ENCODE results near the gene CCNI2.

CCNI2 gene

DNA sequence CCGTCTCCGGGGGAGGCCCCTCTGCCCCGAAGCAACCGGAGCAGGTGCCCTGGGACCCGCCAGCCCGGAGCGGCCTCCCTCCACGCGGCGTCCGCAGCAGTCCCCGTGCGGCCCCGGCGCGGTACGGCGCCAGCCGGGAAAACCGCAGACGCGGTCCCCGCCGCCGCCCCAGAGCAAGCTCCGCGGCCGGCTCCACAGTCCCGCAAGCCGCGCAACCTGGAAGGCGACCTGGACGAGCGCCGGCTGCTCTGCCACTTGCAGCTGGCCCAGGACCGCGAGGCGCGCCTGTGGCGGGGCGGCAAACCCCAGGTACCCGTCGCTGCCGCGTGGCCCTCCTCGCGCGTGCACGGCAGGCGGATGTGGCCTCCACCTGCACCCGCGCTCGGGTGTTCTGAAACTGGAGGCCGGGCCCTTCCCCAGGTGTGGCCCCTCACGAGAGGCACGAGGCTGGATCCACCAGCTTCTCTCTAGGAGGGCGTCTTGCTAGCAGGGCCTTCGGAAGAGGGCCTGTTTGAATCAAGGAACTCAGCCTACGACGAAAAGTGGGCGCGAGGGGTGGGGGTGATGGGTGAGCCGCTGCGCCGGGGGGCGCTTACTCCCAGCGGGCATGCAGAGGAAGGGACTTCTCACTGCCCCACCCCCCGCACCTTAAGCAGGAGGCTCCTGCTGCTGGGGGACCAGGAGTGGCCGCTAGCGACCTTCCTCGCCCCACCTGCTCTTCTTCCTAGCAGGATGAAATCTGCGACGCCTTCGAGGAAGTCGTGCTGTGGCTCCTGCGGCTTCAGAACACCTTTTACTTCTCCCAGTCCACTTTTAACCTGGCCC, 602 bp downstream of the CCNI2 start:
- intact Hi-C loops (cut with DNase I) = no loop called here
- peak in 2 of 42 donors; percentile 20 to 43 for DNase-seq

DNA sequence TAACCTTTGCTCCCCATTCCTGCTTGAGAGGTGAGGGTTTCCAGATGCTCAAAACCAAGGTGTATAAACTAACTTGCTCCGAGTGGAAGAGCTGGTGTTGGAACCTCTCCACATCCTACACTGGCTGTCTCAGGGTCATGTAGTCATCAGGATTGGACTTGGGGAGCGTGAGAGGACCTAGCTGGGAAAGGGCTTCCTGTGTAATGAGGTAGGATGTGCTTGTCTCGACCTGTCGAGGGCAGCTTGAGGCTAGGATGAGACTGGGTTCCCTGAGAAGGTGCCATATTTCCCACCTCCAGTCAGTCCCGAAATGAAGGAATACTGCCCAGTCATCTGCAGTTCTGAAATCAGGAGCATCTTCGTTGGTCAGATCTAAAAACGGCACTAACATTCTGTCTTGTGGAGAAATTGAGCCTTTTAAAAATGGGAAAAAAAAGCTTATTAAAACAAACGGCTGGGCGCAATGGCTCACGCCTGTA, 1.3 kb downstream of the CCNI2 start:
- intact Hi-C loops (cut with DNase I) = no loop called here

DNA sequence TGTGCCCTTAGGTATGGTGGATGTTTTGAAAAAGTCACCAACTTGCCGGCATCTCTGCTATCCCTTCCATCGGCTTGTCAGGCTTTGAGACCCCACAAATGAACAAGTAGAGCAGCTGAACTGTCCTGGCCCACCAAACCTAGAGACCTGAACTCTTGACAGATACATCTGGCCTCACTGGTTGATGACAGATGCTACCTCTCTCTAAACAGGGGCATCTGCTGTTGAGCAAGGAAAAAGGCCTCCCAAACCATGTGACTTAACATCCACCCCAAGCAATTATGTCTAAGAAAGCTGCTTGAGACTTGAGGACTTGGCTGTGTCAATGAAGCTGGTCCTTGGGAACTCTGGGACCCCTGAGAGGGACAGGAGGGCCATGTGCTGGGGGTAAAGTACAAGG, 2.3 kb downstream of the CCNI2 start:
- intact Hi-C loops (cut with DNase I) = no loop called here
- DNase-seq = peak in 1 of 42 donors; percentile 37

More for the DNA sequence above, 1.3 kb downstream of the CCNI2 start:
- DNase-seq = no peak

DNA sequence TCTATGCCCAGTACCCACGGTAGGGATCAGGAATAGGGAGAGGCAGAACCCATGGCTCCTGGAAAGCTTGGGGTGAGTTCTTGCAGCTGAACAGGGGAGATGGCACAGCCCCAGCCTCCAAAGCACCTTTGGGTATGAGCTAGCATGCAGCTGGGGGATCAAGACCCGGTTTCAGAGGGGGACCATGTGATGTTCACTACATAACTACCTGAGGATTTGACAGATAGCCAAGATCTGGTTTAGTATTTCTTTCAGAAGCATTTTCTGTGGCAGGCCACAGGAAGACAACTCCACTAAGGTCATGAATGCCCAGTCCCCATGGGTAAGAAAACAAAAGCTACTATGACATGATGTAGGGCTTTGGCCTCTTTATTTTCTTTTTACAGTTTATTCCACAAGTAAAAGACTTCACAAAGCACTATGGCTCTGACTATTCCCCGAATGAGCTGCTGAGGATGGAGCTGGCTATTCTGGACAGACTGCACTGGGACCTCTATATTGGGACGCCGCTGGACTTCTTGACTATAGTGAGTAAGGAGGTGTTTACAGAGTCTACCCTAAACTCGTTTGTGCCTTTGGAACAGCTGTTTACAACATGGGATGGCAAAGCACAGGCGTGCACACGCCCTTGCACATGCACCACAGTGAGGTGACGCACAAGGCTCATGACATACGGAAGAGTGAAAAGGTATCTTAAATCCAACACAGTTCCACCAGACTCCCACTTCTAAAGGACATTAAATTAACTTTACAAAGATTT, 3.4 kb downstream of the CCNI2 start:
- intact Hi-C loops (cut with DNase I) = loop anchor here (5.0 kb wide), 2 partner anchors 117 to 207 kb away; partner anchors contain the start of genes GDF9 and UQCRQ
- peak in 2 of 42 donors; percentile 8 to 36 for DNase-seq

DNA sequence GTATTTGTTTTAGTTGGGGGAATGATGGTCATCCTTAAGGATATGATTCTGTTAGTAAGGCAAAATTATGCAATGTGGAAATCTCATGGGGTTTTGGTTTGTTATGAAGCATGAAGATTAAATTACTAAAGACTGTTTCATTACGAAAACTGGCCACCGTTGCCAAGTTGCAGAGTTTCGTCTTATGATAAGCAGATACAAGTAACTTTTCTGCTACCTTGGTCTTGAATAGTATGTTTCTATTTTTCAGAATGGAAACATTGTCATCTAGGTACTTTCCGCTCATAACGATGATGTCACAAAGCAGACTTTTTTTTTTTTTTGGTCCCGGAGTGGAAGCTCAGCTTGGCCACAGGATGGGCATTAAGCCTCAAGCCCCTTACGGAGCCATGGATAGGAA, 4.2 kb downstream of the CCNI2 start:
- DNase-seq = peak in 2 of 42 donors; percentile 19 to 37
- intact Hi-C loops (cut with DNase I) = loop anchor here (5.0 kb wide), 2 partner anchors 116 to 206 kb away; partner anchors contain the start of genes GDF9 and UQCRQ

DNA sequence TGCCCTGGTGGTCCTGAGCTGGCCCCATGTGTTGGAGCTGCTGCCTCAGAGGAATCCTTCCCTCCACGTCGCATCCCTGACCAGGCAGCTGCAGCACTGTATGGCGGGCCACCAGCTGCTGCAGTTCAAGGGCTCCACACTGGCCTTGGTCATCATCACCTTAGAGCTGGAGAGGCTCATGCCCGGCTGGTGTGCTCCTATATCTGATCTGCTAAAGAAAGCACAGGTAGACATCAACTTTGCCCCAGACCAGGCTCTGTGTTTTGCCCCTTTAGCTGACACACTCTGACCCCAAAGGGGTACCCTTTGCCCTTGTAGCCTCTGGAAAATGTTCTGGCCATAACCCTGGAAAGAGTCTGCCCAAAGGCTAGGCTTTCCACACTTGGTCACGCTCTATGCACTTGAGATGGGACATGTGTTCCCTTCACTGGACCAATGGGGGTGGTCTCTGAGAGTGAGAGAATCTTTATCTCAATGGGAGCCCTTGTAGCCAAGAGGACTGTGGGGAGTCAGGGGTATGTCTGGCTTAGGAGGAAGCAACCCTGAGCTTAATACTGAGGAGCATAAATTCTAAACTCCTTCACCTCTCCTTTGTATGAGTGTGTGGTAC, 4.8 kb downstream of the CCNI2 start:
- intact Hi-C loops (cut with DNase I) = loop anchor here (5.0 kb wide), 2 partner anchors 115 to 205 kb away; partner anchors contain the start of genes GDF9 and UQCRQ
- peak in 3 of 42 donors; percentile 29 to 37 (median 34) for DNase-seq

DNA sequence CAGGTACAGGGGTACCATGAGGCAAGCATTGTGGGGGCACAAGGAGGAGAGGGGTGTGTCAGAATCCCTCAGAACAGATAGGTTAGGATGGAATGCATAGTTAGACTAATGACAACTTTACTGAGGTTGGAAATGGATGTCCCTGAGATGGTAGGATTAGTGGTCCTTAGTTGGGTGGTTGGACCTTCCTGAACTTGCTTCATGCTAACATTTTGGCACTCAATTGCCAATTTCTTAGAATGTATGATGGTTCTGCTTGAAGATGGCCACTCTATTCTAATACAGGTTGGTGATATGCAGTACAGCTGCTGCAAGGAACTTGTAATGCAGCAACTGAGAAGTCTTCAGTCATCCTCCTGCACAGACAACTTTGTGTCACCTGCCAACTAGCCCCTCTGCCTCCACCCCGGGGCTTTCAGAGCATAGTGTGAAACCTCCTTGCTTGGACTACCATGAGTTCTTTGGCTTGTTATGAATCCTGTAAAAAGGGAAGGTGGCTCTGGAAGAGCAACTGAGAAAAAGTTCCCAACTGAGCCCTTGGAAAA, 5.4 kb downstream of the CCNI2 start:
- intact Hi-C loops (cut with DNase I) = loop anchor here (5.0 kb wide), 2 partner anchors 115 to 205 kb away; partner anchors contain the start of genes GDF9 and UQCRQ

DNA sequence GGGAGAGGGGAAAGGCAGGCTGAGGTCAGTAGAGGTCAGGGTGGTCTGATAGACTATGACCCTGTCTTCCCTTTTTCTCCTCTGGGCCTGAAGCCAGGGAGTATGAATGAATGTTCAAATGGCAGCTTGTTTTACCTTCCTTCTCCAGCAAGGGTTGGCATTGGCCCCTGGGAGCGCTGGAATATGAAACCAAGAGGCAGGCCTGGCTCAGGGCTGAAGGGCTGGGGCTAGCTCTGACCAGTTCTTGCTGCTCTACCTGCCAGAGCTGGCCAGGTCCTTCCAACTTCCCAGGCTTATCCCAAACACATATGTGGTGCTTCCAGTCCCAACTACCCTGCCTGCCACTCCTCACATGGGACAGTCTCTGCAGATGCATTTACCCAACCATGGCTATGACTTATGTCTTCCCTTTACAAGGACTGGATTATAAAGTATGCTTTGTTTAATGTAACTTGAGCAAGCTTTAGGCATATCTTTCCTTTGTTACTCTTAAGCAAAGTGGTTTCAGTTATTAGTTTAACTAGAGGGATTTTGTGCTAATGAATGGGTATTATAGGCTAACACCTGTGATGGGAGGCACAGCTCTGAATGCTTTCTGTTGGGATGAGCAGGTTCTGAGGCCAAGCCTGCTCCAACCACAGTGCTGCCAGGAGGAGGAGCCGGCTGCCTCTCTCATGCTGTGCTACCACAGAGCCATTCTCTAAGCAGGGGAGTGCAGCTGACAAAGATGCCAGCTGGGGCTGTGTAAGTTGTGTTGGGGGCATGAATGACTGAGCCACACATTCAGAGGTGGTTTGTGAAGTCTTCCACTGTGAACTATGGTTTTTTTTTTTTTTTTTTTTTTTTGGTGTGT, 6.1 kb downstream of the CCNI2 start:
- peak; percentile 61 to 90 (median 80) for DNase-seq
- intact Hi-C loops (cut with DNase I) = loop anchor here (5.0 kb wide), 2 partner anchors 114 to 204 kb away; partner anchors contain the start of genes GDF9 and UQCRQ

More for the DNA sequence above, 5.4 kb downstream of the CCNI2 start:
- peak in 3 of 42 donors; percentile 8 to 15 (median 14) for DNase-seq

DNA sequence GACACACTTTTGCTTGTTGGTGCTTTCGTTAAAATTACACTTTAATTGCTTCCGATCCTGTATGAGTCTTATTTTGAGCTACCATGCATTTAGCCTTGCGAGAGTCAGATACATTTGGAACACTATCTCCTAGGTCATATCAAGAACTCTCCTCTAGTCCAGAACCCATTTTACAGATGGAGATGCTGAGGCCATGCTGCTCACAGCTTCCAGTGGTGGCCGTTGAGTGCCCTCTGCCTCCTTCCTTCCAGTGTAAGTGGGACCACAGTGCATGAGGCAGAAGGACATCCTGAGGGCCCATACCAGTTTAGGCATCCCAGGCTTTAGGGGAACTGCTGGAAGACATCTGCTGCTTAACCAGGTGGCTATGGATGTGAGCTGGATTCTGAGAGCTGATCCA, 6.9 kb downstream of the CCNI2 start:
- intact Hi-C loops (cut with DNase I) = loop anchor here (5.0 kb wide), 2 partner anchors 113 to 203 kb away; partner anchors contain the start of genes GDF9 and UQCRQ
- peak in 1 of 42 donors; percentile 41 for DNase-seq

DNA sequence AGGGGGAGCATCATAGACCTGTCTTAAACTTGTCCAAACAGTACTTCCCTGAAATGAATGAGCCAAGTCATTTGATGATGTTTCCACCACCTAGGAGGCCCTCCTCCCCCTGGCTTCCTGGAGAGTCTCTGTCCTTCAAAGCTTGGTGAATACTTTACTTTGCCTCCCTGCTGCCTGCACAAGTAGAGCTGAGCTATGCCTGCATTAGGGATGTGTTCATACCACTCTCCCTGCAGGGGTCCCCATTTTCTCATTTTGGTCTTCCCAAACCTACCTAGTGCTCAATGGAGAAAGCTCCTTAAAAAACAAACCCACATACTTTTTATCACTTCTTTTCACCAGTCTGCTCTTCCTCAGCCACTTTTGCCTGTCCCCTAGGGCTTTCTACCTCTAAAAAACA, 7.7 kb downstream of the CCNI2 start:
- intact Hi-C loops (cut with DNase I) = loop anchor here (5.0 kb wide), 2 partner anchors 112 to 202 kb away; partner anchors contain the start of genes GDF9 and UQCRQ
- DNase-seq = peak in 16 of 42 donors; percentile 22 to 76 (median 57)

DNA sequence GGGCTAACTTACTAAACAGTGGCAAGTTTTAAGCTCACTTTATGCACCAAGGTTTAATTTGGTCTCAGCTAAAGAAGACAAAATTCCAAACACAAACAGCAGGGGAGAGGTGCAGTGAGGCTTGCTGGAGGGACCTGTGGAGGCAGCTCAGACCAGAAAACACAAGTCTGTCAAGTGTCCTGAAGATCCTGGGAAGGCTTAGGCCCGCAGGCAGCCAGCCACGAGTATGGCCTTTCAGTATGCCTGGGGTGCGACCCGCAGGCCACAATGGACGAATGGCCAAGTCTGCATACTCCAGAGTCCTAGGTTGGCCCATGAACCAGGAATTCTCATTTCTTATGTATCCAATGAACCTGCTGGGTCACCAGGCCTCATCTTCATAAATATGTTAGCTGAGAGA, 9.3 kb downstream of the CCNI2 start:
- intact Hi-C loops (cut with DNase I) = no loop called here

DNA sequence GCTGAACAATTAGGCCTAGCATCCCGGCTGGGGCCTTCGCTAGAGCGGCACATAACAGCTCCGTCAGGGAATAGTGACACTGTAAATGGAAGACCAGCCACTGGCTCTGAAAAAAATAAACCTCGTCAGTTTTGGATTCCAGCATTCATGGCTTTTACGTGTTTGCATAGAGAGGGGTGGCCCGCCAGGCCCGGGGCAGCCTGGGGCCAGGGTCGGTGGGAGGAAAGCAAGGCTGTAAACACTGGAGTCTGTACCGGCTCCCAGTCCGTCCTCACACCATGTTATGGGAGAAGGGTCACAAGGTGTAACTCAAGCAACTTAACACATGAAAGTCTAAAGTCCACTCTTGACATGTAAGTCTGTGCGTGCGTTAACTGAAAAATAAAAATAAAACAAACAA, 11.2 kb downstream of the CCNI2 start:
- intact Hi-C loops (cut with DNase I) = no loop called here
- no peak for DNase-seq

More for the DNA sequence above, 9.3 kb downstream of the CCNI2 start:
- DNase-seq = peak in 2 of 42 donors; percentile 30 to 40

DNA sequence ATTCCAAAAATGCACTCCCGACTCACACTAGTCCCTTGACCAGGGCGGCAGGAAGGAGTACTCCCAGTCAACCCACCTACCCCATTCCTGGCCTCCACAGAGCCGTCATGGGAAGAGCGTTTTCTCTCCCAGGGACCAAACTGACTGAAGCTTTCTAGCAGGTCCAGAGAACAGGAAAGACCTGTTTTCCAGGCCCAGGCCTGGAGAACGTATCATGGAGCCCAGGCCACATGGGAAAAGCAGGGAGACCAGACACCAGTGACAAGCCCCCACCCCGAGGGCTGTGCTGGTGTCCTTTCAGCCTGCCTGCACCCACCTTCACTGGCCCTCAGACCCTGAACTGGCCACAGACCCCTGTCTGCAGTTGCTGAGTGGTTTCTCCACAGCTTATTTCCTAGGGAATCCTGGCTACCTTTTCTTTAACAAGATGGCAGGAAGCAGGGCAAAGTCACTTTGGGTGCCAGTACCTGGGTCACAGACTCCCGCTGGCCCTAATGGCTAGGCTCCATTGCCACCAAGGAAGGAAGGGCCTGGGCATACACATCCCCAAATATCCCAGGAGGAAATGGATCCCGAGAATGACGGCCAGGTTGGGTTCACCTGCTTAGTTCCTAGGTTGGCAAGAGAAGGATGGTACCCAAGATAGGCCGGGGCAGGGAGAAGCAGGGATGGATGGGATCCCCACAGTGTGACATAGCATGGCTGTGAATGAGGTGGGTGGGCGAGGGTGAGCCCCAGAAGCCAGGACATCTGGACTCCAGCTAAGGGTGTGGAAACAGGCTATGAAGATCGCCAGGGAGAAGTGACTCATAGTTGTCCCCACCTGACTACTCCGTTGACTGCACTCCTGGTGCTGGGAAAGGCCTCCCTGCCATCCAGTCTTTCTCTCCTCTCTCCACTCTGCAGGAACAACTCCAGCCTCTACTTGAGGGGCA, 12.2 kb downstream of the CCNI2 start:
- DNase-seq = peak in 3 of 42 donors; percentile 6 to 39 (median 22)
- intact Hi-C loops (cut with DNase I) = no loop called here

DNA sequence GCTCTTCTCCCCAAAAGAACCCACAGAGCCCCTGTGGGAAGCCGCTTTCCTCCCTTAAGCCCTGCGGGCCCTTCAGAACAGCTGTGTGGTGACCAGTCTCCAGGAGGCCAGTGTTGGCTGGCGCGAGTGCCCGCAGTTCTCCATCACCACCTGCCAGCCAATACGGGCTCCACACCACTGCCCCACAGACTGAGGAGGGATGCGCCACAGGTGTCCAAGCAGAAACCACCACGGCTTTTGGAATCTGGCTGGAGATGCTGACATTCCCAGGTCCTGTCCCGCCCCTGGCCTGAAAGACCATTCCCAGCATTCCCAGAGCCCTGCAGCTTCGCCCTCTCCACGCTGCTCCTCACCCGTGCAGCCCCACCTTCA, 12.8 kb downstream of the CCNI2 start:
- intact Hi-C loops (cut with DNase I) = no loop called here
- peak in 4 of 42 donors; percentile 9 to 38 (median 23) for DNase-seq

DNA sequence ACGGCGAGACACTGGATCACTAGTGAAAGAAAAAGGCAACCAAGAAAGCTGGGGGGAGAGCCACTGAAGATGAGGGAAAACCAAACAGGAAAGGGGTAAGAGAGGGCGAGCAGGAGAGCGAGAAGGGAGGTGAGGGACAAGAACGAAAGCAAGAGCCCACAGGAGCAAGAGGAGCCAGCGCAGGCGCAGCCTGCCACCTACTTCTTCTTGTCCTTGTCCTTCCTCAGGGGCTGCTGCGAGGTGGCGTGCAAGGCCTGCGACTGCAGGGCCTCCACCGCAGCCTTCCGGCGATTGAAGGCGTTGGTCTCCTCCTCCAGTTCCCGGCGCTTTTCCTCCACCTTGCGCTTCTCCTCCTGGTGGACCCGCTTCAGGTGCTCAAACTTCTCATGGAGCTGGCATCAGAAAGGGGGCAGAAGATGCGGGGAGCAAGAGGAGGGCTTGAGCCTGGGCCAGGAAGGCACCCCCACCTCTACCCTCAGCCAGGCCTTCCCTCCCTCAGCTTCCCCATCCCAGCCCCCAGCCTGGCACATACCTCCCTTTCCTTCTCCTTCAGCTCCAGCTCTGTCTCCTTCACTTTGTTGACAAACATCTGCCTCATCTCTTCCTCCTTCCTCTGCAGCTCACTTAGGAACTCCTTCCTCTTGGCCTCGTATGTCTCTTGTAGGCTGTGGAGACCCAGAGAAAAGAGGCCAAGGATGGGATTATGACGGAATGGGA, 13.5 kb downstream of the CCNI2 start:
- intact Hi-C loops (cut with DNase I) = no loop called here
- DNase-seq = peak in 3 of 42 donors; percentile 9 to 21 (median 11)
